GM13976 (cell line): Measurements from ENCODE around the gene IFT25.

Experiments
- DNase-seq: peaks from one replicate; pipeline ENCODE4 v3.0.0; 2012; ENCODE audit warnings: low spot score
- CTCF ChIP-seq: IDR thresholded peaks from 2 replicates; pipeline ENCODE4 v1.5.1; 2012; ENCODE audit warnings: borderline replicate concordance, mild to moderate bottlenecking; ENCODE audit not compliant: insufficient read depth; ENCODE audit errors: extremely low read depth, missing control alignments, control extremely low read depth
- in situ Hi-C: fragments of 300-500 bp; cut with MboI; formaldehyde crosslinking; loops from one replicate; pipeline ENCODE4 v1.12.0; 2022; ENCODE audit warnings: low sequenced_read_pairs, mixed read lengths, inconsistent platforms; ENCODE audit not compliant: unreplicated experiment

IFT25 gene

GRCh38 chr1:53895421-53895820, 50.1 kb downstream of the IFT25 start:
- TF ChIP-seq CTCF = no peak
- no peak for DNase-seq
- in situ Hi-C loops = no loop called here

DNA sequence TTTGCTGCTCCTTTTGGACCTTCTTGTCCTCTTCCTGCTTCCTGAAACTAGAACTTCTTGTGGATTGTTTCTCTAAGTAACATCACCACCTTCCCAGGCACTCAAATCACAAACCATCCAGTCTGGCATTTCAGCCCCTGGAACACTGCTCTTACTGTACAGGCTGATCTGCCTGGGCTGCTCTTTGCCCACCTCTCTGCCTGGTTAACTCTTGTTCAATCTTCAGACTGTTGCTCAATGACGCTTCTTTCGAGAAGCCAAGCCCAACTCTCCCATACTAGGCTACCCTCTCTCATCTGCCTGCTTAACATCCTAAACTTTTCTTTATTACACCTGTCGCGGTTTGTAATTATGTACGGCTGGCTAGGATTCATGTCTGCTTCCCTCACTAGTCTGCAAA, 50.9 kb downstream of the IFT25 start:
- no peak for DNase-seq
- in situ Hi-C loops = no loop called here
- TF ChIP-seq CTCF = no peak

DNA sequence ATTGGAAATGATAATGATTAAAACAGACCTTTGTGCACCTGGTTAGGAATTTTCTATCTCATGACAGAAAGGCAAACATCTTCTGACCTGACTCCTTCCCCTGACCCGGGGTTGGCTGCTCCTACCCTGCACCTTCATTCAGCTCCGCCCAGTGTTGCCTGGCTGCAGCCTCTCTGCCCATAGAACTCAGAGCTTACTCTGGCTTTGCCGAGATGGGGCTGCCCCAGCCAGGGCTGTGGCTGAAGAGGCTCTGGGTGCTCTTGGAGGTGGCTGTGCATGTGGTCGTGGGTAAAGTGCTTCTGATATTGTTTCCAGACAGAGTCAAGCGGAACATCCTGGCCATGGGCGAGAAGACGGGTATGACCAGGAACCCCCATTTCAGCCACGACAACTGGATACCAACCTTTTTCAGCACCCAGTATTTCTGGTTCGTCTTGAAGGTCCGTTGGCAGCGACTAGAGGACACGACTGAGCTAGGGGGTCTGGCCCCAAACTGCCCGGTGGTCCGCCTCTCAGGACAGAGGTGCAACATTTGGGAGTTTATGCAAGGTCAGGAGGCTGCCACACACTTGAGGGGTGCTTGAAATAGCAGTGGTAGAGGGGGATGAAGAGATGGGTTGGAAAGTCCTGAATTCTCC, 51.4 kb downstream of the IFT25 start, which contains the start of gene DIO1:
Gene DIO1, plus strand, starts transcription at position 189 of the 638 bp plus-strand sequence. Its CDS starts 24 bp downstream, at position 213.
- no peak for TF ChIP-seq CTCF
- in situ Hi-C loops = no loop called here
- no peak for DNase-seq

DNA sequence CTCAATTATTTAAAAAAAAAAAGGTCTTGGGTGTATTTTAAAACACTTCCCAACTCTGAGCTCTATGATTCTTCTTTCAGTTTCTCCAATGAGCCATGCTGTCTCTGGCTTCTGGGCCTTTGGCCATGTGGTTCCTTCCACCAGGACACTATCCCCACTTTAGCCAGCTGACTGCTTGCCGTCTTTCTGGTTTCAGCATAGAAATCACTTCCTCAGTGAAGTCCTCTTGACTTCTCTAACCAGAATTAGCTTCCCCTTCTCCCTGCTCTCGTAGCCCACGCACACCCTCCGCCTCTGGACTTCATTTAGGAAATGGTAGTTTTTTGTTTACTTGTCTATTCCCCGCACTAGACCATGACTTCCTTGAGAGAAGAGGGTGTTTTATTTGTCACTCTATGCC, 52.6 kb downstream of the IFT25 start:
- in situ Hi-C loops = no loop called here
- peak; percentile 30 for DNase-seq
- TF ChIP-seq CTCF = no peak

DNA sequence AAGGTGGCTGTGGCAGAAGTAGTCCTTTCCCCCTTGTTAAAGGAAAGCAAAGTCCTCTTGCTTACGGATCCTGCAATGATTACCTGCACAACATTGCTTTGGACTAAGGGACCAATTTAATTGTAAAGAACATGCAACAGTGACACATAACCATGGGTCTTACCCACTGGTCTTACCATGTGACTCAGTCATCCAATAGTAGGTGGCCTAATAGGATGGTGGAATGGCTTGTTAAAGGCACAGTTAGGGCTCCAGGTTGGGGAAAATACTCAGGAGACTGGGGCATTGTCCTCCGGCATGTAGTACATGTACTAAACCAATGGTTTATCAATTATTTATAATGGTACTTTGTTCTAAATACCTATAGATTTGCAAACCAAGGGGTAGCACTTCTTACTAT, 53.8 kb downstream of the IFT25 start:
- no peak for TF ChIP-seq CTCF
- in situ Hi-C loops = no loop called here
- DNase-seq = no peak

- in situ Hi-C loops = no loop called here
- DNase-seq = no peak
These were observed 54.5 kb downstream of the IFT25 start for GRCh38 chr1:53891018-53891417.

More at GRCh38 chr1:53891018-53891417, 54.5 kb downstream of the IFT25 start:
- no peak for TF ChIP-seq CTCF
